PC-9 (cell line): ENCODE results near the gene EPHX1. TPM values are rescaled to one million over a fixed set of nuclear protein-coding genes. Genes with fewer than 3 reads are reported as not detected.
A peak's percentile ranks its signal among the peaks of the same experiment; 100 is the strongest.

Source experiments
- BruUV-seq: library from RNA; stranded (reverse); fragments of 400-500 nt; replicated peaks from 2 replicates; lab custom pipeline; 2021; lab: Mats Ljungman, UMichigan
- CTCF ChIA-PET: fragments of 300-600 bp; sonication (Branson Sonifier 250); formaldehyde crosslinking; loops from one replicate; lab custom pipeline; 2022; ENCODE audit warnings: antibody characterized with exemption; lab: Charles Lee
- POLR2A ChIA-PET: fragments of 300-600 bp; sonication (Branson Sonifier 250); formaldehyde crosslinking; loops from one replicate; lab custom pipeline; 2022; ENCODE audit warnings: antibody characterized with exemption; ENCODE audit not compliant: unreplicated experiment; lab: Charles Lee
- DNase-seq, 2 experiments: peaks; one replicate each; pipeline versions ENCODE4 v3.0.0 to v3.0.0-alpha.2; 2015 to 2022; ENCODE audit warnings: mixed read lengths in 1 of 2
- H2AFZ ChIP-seq: fragments of 200-600 bp; sonication (generic); 2 replicates; pipeline ENCODE4 v1.8.1; 2017; ENCODE audit warnings: antibody characterized with exemption
- H3F3A ChIP-seq: fragments of 200-600 bp; sonication (generic); 2 replicates; pipeline ENCODE4 v1.8.1; 2017; ENCODE audit warnings: antibody characterized with exemption, mild to moderate bottlenecking, low read depth; ENCODE audit not compliant: insufficient read depth
- H3K27ac ChIP-seq: fragments of 200-600 bp; sonication (generic); 2 replicates; pipeline ENCODE4 v1.6.1; 2016; ENCODE audit warnings: mixed run types
- H3K27me3 ChIP-seq: fragments of 200-600 bp; sonication (generic); 2 replicates; pipeline ENCODE4 v1.6.1; 2016; ENCODE audit warnings: low read depth, mixed run types; ENCODE audit not compliant: insufficient read depth
- H3K36me3 ChIP-seq: fragments of 200-600 bp; sonication (generic); 2 replicates; pipeline ENCODE4 v1.6.1; 2016; ENCODE audit warnings: low read depth, mixed run types
- H3K4me1 ChIP-seq: fragments of 200-600 bp; sonication (generic); replicated peaks from 2 replicates; pipeline ENCODE4 v1.6.1; 2016; ENCODE audit warnings: mixed run types; ENCODE audit not compliant: insufficient read depth
- H3K4me2 ChIP-seq: fragments of 200-600 bp; sonication (generic); 2 replicates; pipeline ENCODE4 v1.6.1; 2017; ENCODE audit warnings: mixed run types
- H3K4me3 ChIP-seq: fragments of 200-600 bp; sonication (generic); 2 replicates; pipeline ENCODE4 v1.6.1; 2016; ENCODE audit warnings: mixed run types
- H3K79me2 ChIP-seq: fragments of 200-600 bp; sonication (generic); 2 replicates; pipeline ENCODE4 v1.6.1; 2017; ENCODE audit warnings: low read depth, mixed run types
- H3K9me2 ChIP-seq: fragments of 200-600 bp; sonication (generic); 2 replicates; pipeline ENCODE4 v1.8.1; 2017; ENCODE audit warnings: mild to moderate bottlenecking; ENCODE audit not compliant: insufficient read depth
- H3K9me3 ChIP-seq: fragments of 200-600 bp; sonication (generic); 2 replicates; pipeline ENCODE4 v1.8.1; 2016; ENCODE audit warnings: low read depth; ENCODE audit not compliant: insufficient read depth
- H4K20me1 ChIP-seq: fragments of 200-600 bp; sonication (generic); 2 replicates; pipeline ENCODE4 v1.8.1; 2017; ENCODE audit not compliant: insufficient read depth
- EZH2 ChIP-seq: fragments of 200-600 bp; sonication (generic); IDR thresholded peaks from 2 replicates; pipeline ENCODE4 v1.8.0; 2017; ENCODE audit warnings: antibody characterized with exemption, low read depth
- intact Hi-C: fragments of 100-400 bp; cut with micrococcal nuclease; formaldehyde crosslinking; loops from one replicate; pipeline ENCODE4 v1.10.0; 2022; ENCODE audit not compliant: unreplicated experiment
- total RNA-seq: library from RNA; stranded (reverse); gene quantifications from 2 replicates; pipeline ENCODE4 v1.2.3, GENCODE V29; 2021
- TF ChIP-seq, protein P1 (sequence below): fragments of 200-600 bp; sonication (generic); conservative IDR thresholded peaks from 2 replicates; pipeline ENCODE4 v1.6.1; 2017; ENCODE audit warnings: mixed run types, antibody characterized with exemption, mild to moderate bottlenecking, moderate library complexity

EPHX1 gene
- total RNA-seq, 1 experiment from 2014 or later = 313 TPM

DNA sequence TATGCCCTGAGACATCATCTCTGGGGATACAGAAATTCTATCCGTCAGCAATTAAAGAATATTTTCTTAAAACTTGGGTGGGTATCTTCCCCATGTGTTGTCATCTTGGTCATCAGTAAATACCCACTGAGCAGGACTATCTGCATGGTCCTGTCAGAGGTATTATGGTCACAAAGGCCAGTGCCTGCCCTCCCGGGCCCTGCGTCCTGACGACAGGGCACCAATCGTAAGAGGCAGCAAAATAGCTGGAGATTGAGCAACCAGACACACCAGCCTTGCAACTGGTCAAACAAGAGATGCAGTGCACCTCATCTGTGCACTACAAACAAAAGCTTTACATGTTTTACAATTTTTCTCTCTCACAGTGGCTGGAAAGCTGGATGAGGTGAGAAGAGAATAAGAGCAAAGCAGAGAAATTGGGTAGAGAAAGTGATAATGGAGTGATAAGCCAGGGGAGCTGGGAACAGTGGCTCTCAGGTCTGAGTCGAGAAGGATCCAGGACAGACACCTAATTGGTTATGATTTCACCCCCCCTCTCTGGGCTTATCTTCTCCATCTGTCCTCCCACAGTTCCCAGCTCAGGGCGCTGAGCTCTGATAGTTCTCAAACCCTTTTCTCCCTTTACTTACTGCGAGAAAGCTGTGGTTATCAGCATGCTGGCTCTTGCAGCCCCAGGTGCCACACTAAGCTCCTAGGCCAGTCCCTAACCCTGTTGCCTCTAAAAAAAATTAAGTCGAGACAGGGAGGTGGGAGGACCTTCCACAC is 41.1 kb upstream of the EPHX1 start:
- BruUV-seq = no TSS peak
- H4K20me1 ChIP-seq = no peaks in the 10 kb centered on the region
- H3K79me2 ChIP-seq = no peaks in the 10 kb centered on the region
- H2AFZ ChIP-seq = no peak overlapping the region
- no peaks in the 10 kb centered on the region for H3K27me3 ChIP-seq
- peaks cover 65% of the 10 kb centered on the region for H3K4me1 ChIP-seq
- POLR2A ChIA-PET = interaction anchor here (0.7 to 1.1 kb wide), 3 partner anchors 45 to 260 kb away, joined by 7 to 11 read pairs (median 10); no protein-coding TSS in a partner anchor
- H3K27ac ChIP-seq = peak overlapping the region; percentile 54
- no peaks in the 10 kb centered on the region for H3K9me2 ChIP-seq
- peak overlapping the region; percentile 63 for H3K4me2 ChIP-seq
- no peaks in the 10 kb centered on the region for H3K36me3 ChIP-seq
- intact Hi-C loops = loop anchor here (1.0 kb wide), 2 partner anchors 69 to 114 kb away; no protein-coding TSS in a partner anchor
- H3K9me3 ChIP-seq = no peaks in the 10 kb centered on the region
- peaks cover 61% of the 10 kb centered on the region for H3F3A ChIP-seq
- TF ChIP-seq, protein P1, sequence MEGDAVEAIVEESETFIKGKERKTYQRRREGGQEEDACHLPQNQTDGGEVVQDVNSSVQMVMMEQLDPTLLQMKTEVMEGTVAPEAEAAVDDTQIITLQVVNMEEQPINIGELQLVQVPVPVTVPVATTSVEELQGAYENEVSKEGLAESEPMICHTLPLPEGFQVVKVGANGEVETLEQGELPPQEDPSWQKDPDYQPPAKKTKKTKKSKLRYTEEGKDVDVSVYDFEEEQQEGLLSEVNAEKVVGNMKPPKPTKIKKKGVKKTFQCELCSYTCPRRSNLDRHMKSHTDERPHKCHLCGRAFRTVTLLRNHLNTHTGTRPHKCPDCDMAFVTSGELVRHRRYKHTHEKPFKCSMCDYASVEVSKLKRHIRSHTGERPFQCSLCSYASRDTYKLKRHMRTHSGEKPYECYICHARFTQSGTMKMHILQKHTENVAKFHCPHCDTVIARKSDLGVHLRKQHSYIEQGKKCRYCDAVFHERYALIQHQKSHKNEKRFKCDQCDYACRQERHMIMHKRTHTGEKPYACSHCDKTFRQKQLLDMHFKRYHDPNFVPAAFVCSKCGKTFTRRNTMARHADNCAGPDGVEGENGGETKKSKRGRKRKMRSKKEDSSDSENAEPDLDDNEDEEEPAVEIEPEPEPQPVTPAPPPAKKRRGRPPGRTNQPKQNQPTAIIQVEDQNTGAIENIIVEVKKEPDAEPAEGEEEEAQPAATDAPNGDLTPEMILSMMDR = no peak
- TF ChIP-seq EZH2 = no peak
- DNase-seq = peak; percentile 56 to 82
- no peak overlapping the region for H3K4me3 ChIP-seq
- CTCF ChIA-PET = interaction anchor here (0.6 to 1.6 kb wide), 8 partner anchors 9 to 323 kb away, joined by 3 to 5 read pairs (median 3); partner anchors contain the start of gene SRP9

DNA sequence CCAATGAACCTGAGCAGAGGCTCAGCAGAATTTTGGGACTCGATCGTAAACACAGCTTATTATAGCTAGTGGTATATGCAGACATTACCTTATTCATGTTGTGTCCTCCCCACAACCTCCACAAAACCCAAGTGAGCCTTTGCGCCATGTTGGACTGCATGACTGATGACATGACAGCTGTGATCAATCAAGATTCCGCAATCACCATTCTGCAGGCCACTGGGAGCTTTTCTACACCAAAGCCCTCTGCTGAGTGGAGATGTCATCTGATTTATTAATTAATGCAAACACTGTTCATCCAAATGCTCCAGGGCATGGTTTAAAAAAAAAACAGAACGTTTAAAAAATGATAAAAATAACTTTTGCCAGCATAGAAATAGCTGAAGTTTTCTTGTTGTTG is 40.2 kb upstream of the EPHX1 start:
- no peak for DNase-seq
- TF ChIP-seq, protein P1 = no peak
- TF ChIP-seq EZH2 = no peak
- Histone ChIP-seq H3K9me2 (no peaks in the 10 kb centered on the region), H3K9me3 (no peaks in the 10 kb centered on the region), H4K20me1 (no peaks in the 10 kb centered on the region), H2AFZ (no peak overlapping the region), H3F3A (peaks cover 61% of the 10 kb centered on the region), H3K36me3 (no peaks in the 10 kb centered on the region), H3K4me1 (peaks cover 62% of the 10 kb centered on the region), H3K27ac (no peak overlapping the region), H3K79me2 (no peaks in the 10 kb centered on the region), H3K27me3 (no peaks in the 10 kb centered on the region), H3K4me3 (no peak overlapping the region), H3K4me2 (peak overlapping the region; percentile 63; the same call in 1 of the 2 replicates)
- CTCF ChIA-PET = interaction anchor here (1.0 to 1.2 kb wide), 2 partner anchors 8 to 31 kb away, joined by 3 to 5 read pairs; partner anchors contain the start of gene SRP9
- intact Hi-C loops = no loop called here
- POLR2A ChIA-PET = interaction anchor here (0.5 to 0.7 kb wide), 3 partner anchors 117 to 482 kb away, joined by 3 to 6 read pairs (median 3); partner anchors contain the start of gene ENAH
- no TSS peak for BruUV-seq

DNA sequence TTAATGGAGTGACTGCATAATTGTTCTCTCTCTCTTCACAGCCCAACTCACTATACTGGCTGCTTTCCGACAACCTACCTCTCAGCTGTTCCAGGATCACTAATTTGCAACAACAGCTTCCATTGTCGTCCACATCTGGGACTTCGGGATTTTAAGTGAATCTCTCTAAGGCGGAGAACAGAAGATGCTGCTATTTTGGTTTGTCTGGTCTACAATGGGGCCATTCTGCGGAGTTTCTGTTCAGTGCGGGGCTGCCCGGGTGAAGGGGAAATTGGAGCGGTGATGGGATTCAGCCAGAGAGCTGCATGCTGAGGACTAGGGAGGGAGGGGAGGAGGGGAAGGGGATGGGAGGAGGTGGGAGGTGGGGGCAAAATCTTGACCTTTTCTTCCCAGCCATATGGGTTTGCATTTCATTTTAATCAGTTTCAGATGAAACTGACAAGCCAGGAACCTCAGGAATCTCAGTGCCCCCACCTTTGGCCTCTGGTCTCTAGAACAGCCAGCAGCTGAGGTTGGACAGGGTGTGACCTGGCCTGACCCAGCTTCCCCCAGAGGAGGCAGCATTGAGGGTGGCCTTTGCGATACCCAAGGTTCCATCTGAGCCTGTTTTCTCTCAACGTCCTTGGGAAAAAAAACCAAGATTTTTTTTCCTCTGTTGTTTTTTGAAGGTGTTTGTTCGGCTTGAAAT is 39.2 kb upstream of the EPHX1 start:
- no peak for TF ChIP-seq EZH2
- TF ChIP-seq, protein P1 = no peak
- POLR2A ChIA-PET = interaction anchor here (0.5 to 0.7 kb wide), 3 partner anchors 118 to 153 kb away, joined by 3 to 6 read pairs (median 3); partner anchors contain the start of gene ENAH
- peaks cover 60% of the 10 kb centered on the region for H3F3A ChIP-seq
- no peak overlapping the region for H3K27ac ChIP-seq
- no peak for DNase-seq
- peaks cover 60% of the 10 kb centered on the region for H3K4me1 ChIP-seq
- no peak overlapping the region for H2AFZ ChIP-seq
- no peaks in the 10 kb centered on the region for H3K27me3 ChIP-seq
- BruUV-seq = no TSS peak
- intact Hi-C loops = no loop called here
- no peaks in the 10 kb centered on the region for H3K9me3 ChIP-seq
- no peak overlapping the region for H3K4me2 ChIP-seq
- H3K9me2 ChIP-seq = no peaks in the 10 kb centered on the region
- H3K79me2 ChIP-seq = no peaks in the 10 kb centered on the region
- CTCF ChIA-PET = interaction anchor here (0.6 to 1.0 kb wide), 2 partner anchors 32 to 201 kb away, joined by 3 to 5 read pairs; no protein-coding TSS in a partner anchor
- H3K4me3 ChIP-seq = no peak overlapping the region
- H3K36me3 ChIP-seq = no peaks in the 10 kb centered on the region
- H4K20me1 ChIP-seq = no peaks in the 10 kb centered on the region
